Hepatocyte (in vitro differentiated cells): ENCODE measurements around the gene MAD2L1BP. TPM values are rescaled to one million over a fixed set of nuclear protein-coding genes. Genes with fewer than 3 reads are reported as not detected.
"Not testable (repeated sequence)": the region's sequence is repeated elsewhere in the genome, so short reads cannot be mapped to it uniquely, and the experiment has no call there.

ENCODE experiments used
- DNase-seq: peaks from one replicate; pipeline ENCODE4 v3.0.0-alpha.2; 2016; ENCODE audit warnings: low spot score
- H2AFZ ChIP-seq: fragments of 200-600 bp; sonication (generic); 2 replicates; pipeline ENCODE4 v1.6.0; 2016; ENCODE audit warnings: antibody characterized with exemption, mild to moderate bottlenecking
- H3K27ac ChIP-seq: fragments of 200-600 bp; sonication (generic); 2 replicates; pipeline ENCODE4 v1.5.1; 2016; ENCODE audit warnings: mild to moderate bottlenecking
- H3K27me3 ChIP-seq: fragments of 200-600 bp; sonication (generic); 2 replicates; pipeline ENCODE4 v1.6.1; 2016
- H3K36me3 ChIP-seq: fragments of 200-600 bp; sonication (generic); replicated peaks from 2 replicates; pipeline ENCODE4 v1.5.1; 2016; ENCODE audit warnings: low read depth; ENCODE audit not compliant: insufficient read depth
- H3K4me1 ChIP-seq: fragments of 200-600 bp; sonication (generic); 2 replicates; pipeline ENCODE4 v1.5.1; 2016; ENCODE audit warnings: mild to moderate bottlenecking, moderate library complexity; ENCODE audit not compliant: insufficient read depth
- H3K4me2 ChIP-seq: fragments of 200-600 bp; sonication (generic); 2 replicates; pipeline ENCODE4 v1.6.0; 2016
- H3K4me3 ChIP-seq: fragments of 200-600 bp; sonication (generic); 2 replicates; pipeline ENCODE4 v1.5.1; 2016; ENCODE audit warnings: mild to moderate bottlenecking
- H3K79me2 ChIP-seq: fragments of 200-600 bp; sonication (generic); 2 replicates; pipeline ENCODE4 v1.6.0; 2017; ENCODE audit warnings: mild to moderate bottlenecking
- H3K9me2 ChIP-seq: fragments of 200-600 bp; sonication (generic); replicated peaks from 2 replicates; pipeline ENCODE4 v1.6.0; 2017; ENCODE audit warnings: mild to moderate bottlenecking; ENCODE audit not compliant: insufficient read depth
- H3K9me3 ChIP-seq: fragments of 200-600 bp; sonication (generic); 2 replicates; pipeline ENCODE4 v1.5.1; 2016; ENCODE audit warnings: low read depth, mild to moderate bottlenecking
- H4K20me1 ChIP-seq: fragments of 200-600 bp; sonication (generic); 2 replicates; pipeline ENCODE4 v1.6.0; 2016; ENCODE audit warnings: mild to moderate bottlenecking; ENCODE audit not compliant: insufficient read depth, poor library complexity, severe bottlenecking
- CTCF ChIP-seq: fragments of 200-600 bp; sonication (generic); IDR thresholded peaks from 2 replicates; pipeline ENCODE4 v1.5.1; 2016; ENCODE audit warnings: antibody characterized with exemption, mild to moderate bottlenecking; ENCODE audit not compliant: poor library complexity
- EZH2 ChIP-seq: fragments of 200-600 bp; sonication (generic); IDR thresholded peaks from 2 replicates; pipeline ENCODE4 v1.6.1; 2016; ENCODE audit warnings: antibody characterized with exemption, mild to moderate bottlenecking, borderline replicate concordance
- EZH2phosphoT487 ChIP-seq: fragments of 200-600 bp; sonication (generic); IDR thresholded peaks from one replicate; pipeline ENCODE4 v1.6.1; 2018; ENCODE audit warnings: antibody characterized with exemption, mild to moderate bottlenecking, low read depth, moderate library complexity; ENCODE audit not compliant: unreplicated experiment, severe bottlenecking
- WGBS: methylation state at CpG from one replicate; pipeline ENCODE4 v1.1.6; 2016; ENCODE audit warnings: low lambda C conversion rate; ENCODE audit errors: missing lambda C conversion rate; 5-methylcytosine and 5-hydroxymethylcytosine counted together
- polyA plus RNA-seq: library from polyadenylated mRNA; unstranded; fragments of >200 nt; fragmentation: Nextera tagmentation; extraction: Ambion mirVana; gene quantifications from 2 replicates; pipeline ENCODE4 v1.2.1, GENCODE V29; 2016
- total RNA-seq: library from RNA; depleted of rRNA; stranded (reverse); fragments of >200 nt; gene quantifications from 2 replicates; pipeline ENCODE4 v1.2.3, GENCODE V29; 2014

Gene MAD2L1BP
- total RNA-seq, result 36.3 and 47.6 TPM in 2 replicates
- 32.1 and 43.8 TPM in 2 replicates for polyA plus RNA-seq

DNA sequence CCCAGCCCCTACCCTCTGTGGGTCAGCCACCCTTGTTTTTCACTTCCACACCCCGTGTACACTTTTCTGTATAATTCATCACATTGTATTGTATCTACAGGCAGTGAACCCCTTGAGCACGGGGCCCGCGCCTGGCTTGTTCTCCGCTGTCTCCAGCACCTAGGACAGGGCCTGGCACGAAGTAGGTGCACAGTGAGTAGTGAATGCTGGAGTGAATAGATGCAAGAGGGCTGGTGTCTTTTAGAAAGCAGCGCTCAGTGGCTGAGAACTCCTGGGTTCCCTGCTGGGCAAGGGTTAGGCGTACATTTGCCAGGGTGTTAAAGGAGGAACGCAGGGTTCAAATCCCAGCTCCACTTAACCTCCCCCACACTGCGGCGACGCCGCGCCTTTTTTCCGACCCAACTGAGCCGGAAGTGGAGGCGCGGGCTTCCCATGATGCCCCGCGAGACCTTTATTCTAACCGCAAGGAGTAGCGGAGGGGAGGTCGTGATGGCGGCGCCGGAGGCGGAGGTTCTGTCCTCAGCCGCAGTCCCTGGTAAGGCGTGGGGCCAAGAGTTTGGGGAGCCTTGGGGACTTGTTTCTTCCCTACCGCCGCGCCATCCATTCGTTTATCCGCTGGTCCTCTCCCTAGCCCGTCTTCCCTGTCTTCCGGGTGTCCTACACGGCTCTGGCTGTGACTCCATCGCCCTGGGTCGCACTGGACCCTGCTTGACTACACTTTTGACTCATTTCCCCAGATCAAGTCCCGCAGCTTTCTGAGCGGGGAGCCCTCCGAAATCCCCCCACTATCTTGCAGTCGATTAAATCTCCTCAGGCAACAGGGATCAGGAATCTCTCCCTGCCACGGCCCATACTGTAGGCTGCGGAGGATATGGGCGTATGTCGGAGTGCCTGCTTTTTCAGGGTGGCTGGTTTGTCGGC lies at the start of gene MAD2L1BP:
Gene MAD2L1BP (plus strand): TSS at position 454 of the 921 bp plus-strand sequence. CDS start 36 bp downstream, at position 490.
- Histone ChIP-seq H3K4me2 (peak within 1 kb of the TSS; percentile 86), H2AFZ (peak within 1 kb of the TSS; percentile 88), H3K9me3 (no peaks in the 10 kb centered on the region), H4K20me1 (no peaks in the 10 kb centered on the region), H3K9me2 (no peaks in the 10 kb centered on the region), H3K36me3 (no peaks in the 10 kb centered on the region), H3K27ac (peak within 1 kb of the TSS; percentile 82), H3K27me3 (no peaks in the 10 kb centered on the region), H3K4me3 (peak within 1 kb of the TSS; percentile 65), H3K4me1 (peaks cover 8% of the 10 kb centered on the region), H3K79me2 (peaks cover 37% of the 10 kb centered on the region)
- DNase-seq, result peak; percentile 91
- no peak for TF ChIP-seq CTCF
- TF ChIP-seq EZH2phosphoT487, result no peak
- no peak for TF ChIP-seq EZH2
- 6% methylated on average over 48 of the region's 48 CpGs for whole genome bisulfite sequencing

DNA sequence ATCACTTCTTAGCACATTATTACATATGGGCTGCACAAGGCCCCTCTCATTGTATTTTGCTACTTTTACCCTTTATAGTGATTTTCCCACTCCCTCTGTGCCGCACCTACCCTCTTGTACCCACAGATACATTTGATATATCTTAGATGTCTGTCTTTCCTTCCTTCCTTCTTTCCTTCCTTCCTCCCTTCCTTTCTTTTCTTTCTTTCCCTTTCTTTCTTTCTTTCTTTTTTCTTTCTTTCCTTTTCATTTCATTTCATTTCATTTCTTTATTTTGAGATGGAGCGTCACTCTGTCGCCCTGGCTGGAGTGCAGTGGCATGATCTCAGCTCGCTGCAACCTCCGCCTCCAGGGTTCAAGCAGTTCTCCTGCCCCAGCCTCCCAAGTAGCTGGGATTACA lies 47.4 kb upstream of the MAD2L1BP start:
- Histone ChIP-seq H3K27ac (no peak overlapping the region), H4K20me1 (no peaks in the 10 kb centered on the region), H3K4me2 (no peak overlapping the region), H3K27me3 (no peaks in the 10 kb centered on the region), H3K4me3 (no peak overlapping the region), H3K4me1 (no peaks in the 10 kb centered on the region), H3K36me3 (no peaks in the 10 kb centered on the region), H3K9me2 (no peaks in the 10 kb centered on the region), H2AFZ (no peak overlapping the region), H3K79me2 (peaks cover 5% of the 10 kb centered on the region), H3K9me3 (no peaks in the 10 kb centered on the region)
- 98% methylated on average over 5 of the region's 5 CpGs for WGBS
- no peak for DNase-seq
- TF ChIP-seq EZH2phosphoT487, result no peak
- no peak for TF ChIP-seq CTCF
- TF ChIP-seq EZH2, result no peak

DNA sequence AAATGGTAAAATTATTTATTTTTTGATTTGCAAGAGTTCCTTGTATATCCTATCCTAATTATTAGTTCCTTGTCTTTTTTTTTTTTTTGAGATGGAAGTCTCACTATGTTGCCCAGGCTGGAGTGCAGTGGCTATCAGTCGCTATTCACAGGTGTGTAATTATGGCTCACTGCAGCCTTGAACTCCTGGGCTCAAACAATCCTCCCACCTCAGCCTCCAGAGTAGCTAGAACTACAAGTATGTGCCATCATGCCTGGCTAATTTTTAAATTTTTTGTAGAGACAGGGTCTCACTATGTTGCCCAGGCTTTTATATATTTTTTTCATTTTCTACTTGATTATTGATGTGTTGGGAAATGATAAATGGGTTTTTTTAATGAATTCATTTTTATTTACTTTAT lies 46.1 kb upstream of the MAD2L1BP start:
- H3K27ac ChIP-seq, H3K36me3 ChIP-seq, H3K4me2 ChIP-seq, H3K4me3 ChIP-seq, H3K9me3 ChIP-seq, DNase-seq, H3K4me1 ChIP-seq, H4K20me1 ChIP-seq, H2AFZ ChIP-seq, H3K27me3 ChIP-seq, H3K9me2 ChIP-seq, H3K79me2 ChIP-seq: not testable (repeated sequence)
- WGBS, result 90% methylated on average over 1 of the region's 1 CpG

DNA sequence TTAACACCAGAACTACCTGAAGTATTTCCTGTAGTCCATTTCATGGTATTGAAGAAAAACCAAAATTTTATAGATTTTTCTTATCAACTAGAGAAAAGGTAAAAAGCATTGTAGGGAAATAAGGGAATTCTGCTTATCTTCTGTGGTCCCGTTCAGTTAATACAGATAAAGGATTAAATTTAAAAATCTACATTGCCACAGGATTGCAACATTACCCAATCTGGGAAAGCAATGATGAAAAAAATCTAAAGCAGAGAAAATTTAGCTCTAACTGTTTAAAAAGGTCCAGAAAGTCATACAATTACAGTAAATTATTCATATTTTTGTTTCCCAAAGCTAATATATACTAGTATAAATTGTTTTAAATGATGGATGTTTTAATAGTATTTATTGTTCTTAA lies 41.7 kb upstream of the MAD2L1BP start:
- Histone ChIP-seq H3K27me3 (no peaks in the 10 kb centered on the region), H2AFZ (no peak overlapping the region), H3K9me2 (no peaks in the 10 kb centered on the region), H3K4me2 (no peak overlapping the region), H3K27ac (no peak overlapping the region), H4K20me1 (no peaks in the 10 kb centered on the region), H3K36me3 (no peaks in the 10 kb centered on the region), H3K4me1 (no peaks in the 10 kb centered on the region), H3K79me2 (peaks cover 5% of the 10 kb centered on the region), H3K4me3 (no peak overlapping the region), H3K9me3 (no peaks in the 10 kb centered on the region)
- 67% methylated on average over 1 of the region's 1 CpG for WGBS
- no peak for TF ChIP-seq CTCF
- no peak for TF ChIP-seq EZH2
- TF ChIP-seq EZH2phosphoT487, result no peak
- no peak for DNase-seq
